ENCODE results near the gene SEPTIN5. TPM values are rescaled to one million over a fixed set of nuclear protein-coding genes. Genes with fewer than 3 reads are reported as not detected.
A peak's percentile ranks its signal among the peaks of the same experiment; 100 is the strongest.

SEPTIN5 gene
- total RNA-seq, 1 donor from 2014 or later, result 32.0 TPM

- DNase-seq (ENCODE audit: low spot score, unreplicated experiment), result no peak
- TF ChIP-seq, protein P1, sequence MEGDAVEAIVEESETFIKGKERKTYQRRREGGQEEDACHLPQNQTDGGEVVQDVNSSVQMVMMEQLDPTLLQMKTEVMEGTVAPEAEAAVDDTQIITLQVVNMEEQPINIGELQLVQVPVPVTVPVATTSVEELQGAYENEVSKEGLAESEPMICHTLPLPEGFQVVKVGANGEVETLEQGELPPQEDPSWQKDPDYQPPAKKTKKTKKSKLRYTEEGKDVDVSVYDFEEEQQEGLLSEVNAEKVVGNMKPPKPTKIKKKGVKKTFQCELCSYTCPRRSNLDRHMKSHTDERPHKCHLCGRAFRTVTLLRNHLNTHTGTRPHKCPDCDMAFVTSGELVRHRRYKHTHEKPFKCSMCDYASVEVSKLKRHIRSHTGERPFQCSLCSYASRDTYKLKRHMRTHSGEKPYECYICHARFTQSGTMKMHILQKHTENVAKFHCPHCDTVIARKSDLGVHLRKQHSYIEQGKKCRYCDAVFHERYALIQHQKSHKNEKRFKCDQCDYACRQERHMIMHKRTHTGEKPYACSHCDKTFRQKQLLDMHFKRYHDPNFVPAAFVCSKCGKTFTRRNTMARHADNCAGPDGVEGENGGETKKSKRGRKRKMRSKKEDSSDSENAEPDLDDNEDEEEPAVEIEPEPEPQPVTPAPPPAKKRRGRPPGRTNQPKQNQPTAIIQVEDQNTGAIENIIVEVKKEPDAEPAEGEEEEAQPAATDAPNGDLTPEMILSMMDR (IDR thresholded peaks at IDR 0.05; ENCODE audit: unreplicated experiment), result no peak
- H3K27me3 Mint-ChIP-seq, result peaks cover 37% of the 10 kb centered on the region
- no peak overlapping the region for H3K27ac Mint-ChIP-seq
- H3K4me1 Mint-ChIP-seq (ENCODE audit: low read depth), result peaks cover 9% of the 10 kb centered on the region
- no peak overlapping the region for H3K4me3 Mint-ChIP-seq (ENCODE audit: low read depth)
- H3K36me3 Mint-ChIP-seq (ENCODE audit: insufficient read depth), result no peaks in the 10 kb centered on the region
- H3K9me3 Mint-ChIP-seq (ENCODE audit: low read depth), result no peaks in the 10 kb centered on the region
Observed at GRCh38 chr22:19749876-19750275, 35.6 kb downstream of the SEPTIN5 start.

GRCh38 chr22:19750507-19751490, 36.5 kb downstream of the SEPTIN5 start:
- Mint-ChIP-seq H3K27ac (no peak overlapping the region), H3K9me3 (ENCODE audit: low read depth) (no peaks in the 10 kb centered on the region), H3K4me3 (ENCODE audit: low read depth) (no peak overlapping the region), H3K4me1 (ENCODE audit: low read depth) (peaks cover 10% of the 10 kb centered on the region), H3K36me3 (ENCODE audit: insufficient read depth) (no peaks in the 10 kb centered on the region), H3K27me3 (peaks cover 43% of the 10 kb centered on the region)
- TF ChIP-seq, protein P1 (IDR thresholded peaks at IDR 0.05; ENCODE audit: unreplicated experiment), result no peak
- no peak for DNase-seq (ENCODE audit: low spot score, unreplicated experiment)

DNA sequence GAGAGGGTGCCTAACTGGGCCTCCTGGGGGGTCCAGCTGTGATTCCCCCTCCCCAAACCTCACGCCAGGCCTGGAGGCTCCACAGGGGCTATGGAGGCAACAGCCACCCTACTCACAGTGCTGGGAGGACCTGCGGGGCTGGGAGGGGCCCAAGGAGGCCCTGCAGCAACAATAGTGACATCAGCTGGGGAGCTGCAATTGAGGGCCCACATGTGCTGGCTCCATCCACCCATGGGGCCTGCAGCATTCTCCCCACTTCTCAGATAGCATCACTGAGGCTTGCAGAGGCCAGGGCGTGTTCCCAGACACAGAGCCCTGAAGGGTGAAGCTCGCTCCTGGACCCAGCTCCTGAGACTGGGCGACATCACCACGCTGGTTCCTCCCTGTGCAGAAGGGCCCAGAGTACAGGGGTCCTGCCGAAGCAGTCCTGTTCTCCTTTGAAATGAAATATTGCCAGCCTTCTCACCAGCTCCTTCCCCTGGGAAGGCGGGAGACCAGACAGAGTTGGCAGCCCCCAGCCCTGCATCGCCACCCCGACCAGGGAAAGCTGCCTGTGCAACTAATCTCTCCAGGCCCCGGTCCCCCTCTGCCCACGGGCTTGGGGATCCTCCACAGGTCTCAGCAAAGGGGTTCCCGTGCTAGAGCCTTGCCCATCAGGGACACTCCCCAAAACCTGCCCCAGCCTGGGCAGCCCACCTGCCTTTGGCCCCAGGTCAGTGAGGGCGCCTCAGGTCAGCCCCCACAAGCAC, 37.4 kb downstream of the SEPTIN5 start:
- peaks cover 50% of the 10 kb centered on the region for H3K27me3 Mint-ChIP-seq

DNA sequence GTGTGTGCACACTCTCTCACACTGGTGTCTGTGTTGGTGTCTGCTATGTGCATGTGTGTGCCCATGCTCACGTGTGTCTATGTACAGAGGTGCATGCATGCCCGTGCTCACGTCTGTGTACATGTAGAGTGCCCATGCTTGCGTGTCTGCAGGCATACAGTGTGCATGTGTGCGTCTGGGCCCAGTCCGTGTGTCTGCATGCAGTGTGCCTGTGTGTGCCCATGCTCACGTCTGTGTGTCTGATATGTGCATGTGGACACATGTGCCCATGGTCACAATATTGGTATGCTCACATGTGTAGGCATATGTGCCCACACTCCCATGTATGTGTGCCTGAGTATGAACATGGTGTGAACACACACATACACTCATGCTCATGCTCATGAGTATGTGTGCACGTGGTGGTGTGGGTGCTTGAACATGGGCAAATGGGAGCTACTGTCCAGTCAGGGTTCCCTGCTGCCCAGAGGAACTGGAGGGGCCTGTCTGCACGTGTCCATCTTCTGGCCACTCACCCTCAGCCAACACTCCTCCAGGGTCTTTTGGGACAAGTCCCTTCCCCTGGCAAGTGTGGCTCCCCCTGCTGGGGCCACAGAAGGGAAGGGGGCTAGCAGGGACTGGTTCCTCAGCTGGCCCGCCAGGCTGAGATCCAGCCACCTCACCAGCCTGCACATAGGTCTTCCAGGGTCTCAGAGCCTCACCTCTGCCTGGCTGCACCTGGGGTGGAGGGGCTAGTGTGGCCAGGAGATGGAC, 39.0 kb downstream of the SEPTIN5 start:
- H3K27ac Mint-ChIP-seq, result no peak overlapping the region
- no peak for DNase-seq (ENCODE audit: low spot score, unreplicated experiment)
- TF ChIP-seq, protein P1 (IDR thresholded peaks at IDR 0.05; ENCODE audit: unreplicated experiment), result peak; percentile 17

More for the DNA sequence above, 37.4 kb downstream of the SEPTIN5 start:
- Mint-ChIP-seq H3K36me3 (ENCODE audit: insufficient read depth) (no peaks in the 10 kb centered on the region), H3K9me3 (ENCODE audit: low read depth) (no peaks in the 10 kb centered on the region), H3K4me1 (ENCODE audit: low read depth) (peaks cover 11% of the 10 kb centered on the region), H3K27ac (no peak overlapping the region), H3K4me3 (ENCODE audit: low read depth) (no peak overlapping the region)
- DNase-seq (ENCODE audit: low spot score, unreplicated experiment), result no peak
- TF ChIP-seq, protein P1 (IDR thresholded peaks at IDR 0.05; ENCODE audit: unreplicated experiment), result no peak

More for the DNA sequence above, 39.0 kb downstream of the SEPTIN5 start:
- no peaks in the 10 kb centered on the region for H3K9me3 Mint-ChIP-seq (ENCODE audit: low read depth)
- H3K27me3 Mint-ChIP-seq, result peaks cover 59% of the 10 kb centered on the region
- H3K36me3 Mint-ChIP-seq (ENCODE audit: insufficient read depth), result no peaks in the 10 kb centered on the region
- peaks cover 11% of the 10 kb centered on the region for H3K4me1 Mint-ChIP-seq (ENCODE audit: low read depth)
- H3K4me3 Mint-ChIP-seq (ENCODE audit: low read depth), result no peak overlapping the region

All from progenitor cell of endocrine pancreas (in vitro differentiated cells).